Measurements from ENCODE around the gene GASK1A.

- TF ChIP-seq CTCF (conservative IDR thresholded peaks at IDR 0.05; ENCODE audit: low read depth, low read length) (no peak), EZH2 (IDR thresholded peaks at IDR 0.05; ENCODE audit: borderline replicate concordance, low read depth, low read length, poor library complexity, severe bottlenecking) (no peak)
Measured at GRCh38 chr3:42994595-42994994, 15.5 kb downstream of the GASK1A start.

All from A673 (cell line).